Measurements from ENCODE around the gene LRRC31.

GRCh38 chr3:169891886-169892285 lies 22.2 kb upstream of the LRRC31 start:
- TF ChIP-seq TAF1 (IDR thresholded peaks at IDR 0.05; ENCODE audit: borderline replicate concordance, insufficient read depth, low read length) (no peak), POLR2AphosphoS5 (IDR thresholded peaks at IDR 0.05; ENCODE audit: low read depth, low read length) (no peak)

All from PFSK-1 (cell line).